HG03469 (cell line): ENCODE data around the gene ANKH.
"Not testable (repeated sequence)": the region's sequence is repeated elsewhere in the genome, so short reads cannot be mapped to it uniquely, and the experiment has no call there.

Experiments used
- ATAC-seq: cut with Tn5 transposase; IDR thresholded peaks from one replicate; pipeline ENCODE4 v1.9.1; 2021; ENCODE audit warnings: mild to moderate bottlenecking, moderate library complexity, moderate number of reproducible peaks; ENCODE audit not compliant: unreplicated experiment

The ANKH gene

GRCh38 chr5:14830210-14831005 is 41.2 kb downstream of the ANKH start:
- no peak for ATAC-seq

- ATAC-seq: no peak
Measured at GRCh38 chr5:14829396-14829795, 42.2 kb downstream of the ANKH start.

GRCh38 chr5:14826714-14827113 is 44.9 kb downstream of the ANKH start:
- no peak for ATAC-seq

- no peak for ATAC-seq
Measured at GRCh38 chr5:14825977-14826376, 45.6 kb downstream of the ANKH start.

- ATAC-seq: no peak
Measured at GRCh38 chr5:14824499-14824898, 47.1 kb downstream of the ANKH start.

GRCh38 chr5:14821100-14821845 is 50.3 kb downstream of the ANKH start:
- ATAC-seq: no peak

- no peak for ATAC-seq
Measured at GRCh38 chr5:14818931-14819790, 52.4 kb downstream of the ANKH start.

- not testable (repeated sequence) for ATAC-seq
Measured at GRCh38 chr5:14817762-14818136, 53.8 kb downstream of the ANKH start.

- peak; percentile 59 for ATAC-seq
Measured at GRCh38 chr5:14816999-14817761, 54.4 kb downstream of the ANKH start.

- no peak for ATAC-seq
Measured at GRCh38 chr5:14816374-14816998, 55.1 kb downstream of the ANKH start.

- no peak for ATAC-seq
Measured at GRCh38 chr5:14813747-14814146, 57.8 kb downstream of the ANKH start.

- no peak for ATAC-seq
Measured at GRCh38 chr5:14812166-14812565, 59.4 kb downstream of the ANKH start.

- ATAC-seq: no peak
Measured at GRCh38 chr5:14810928-14811572, 60.5 kb downstream of the ANKH start.

- no peak for ATAC-seq
Measured at GRCh38 chr5:14810282-14810681, 61.3 kb downstream of the ANKH start.

GRCh38 chr5:14809369-14810155 is 62.0 kb downstream of the ANKH start:
- peak; percentile 99 for ATAC-seq

- no peak for ATAC-seq
Measured at GRCh38 chr5:14807471-14807870, 64.1 kb downstream of the ANKH start.

GRCh38 chr5:14806456-14806855 is 65.1 kb downstream of the ANKH start:
- ATAC-seq: no peak

- ATAC-seq: no peak
Measured at GRCh38 chr5:14802541-14802940, 69.0 kb downstream of the ANKH start.

GRCh38 chr5:14801792-14802191 is 69.8 kb downstream of the ANKH start:
- no peak for ATAC-seq
